Trophoblast cell (in vitro differentiated cells and primary cell): ENCODE results near the gene SRRM5.
"Not testable (repeated sequence)": the region's sequence is repeated elsewhere in the genome, so short reads cannot be mapped to it uniquely, and the experiment has no call there.

Source experiments
- DNase-seq, 2 donors: peaks; one replicate each; pipeline ENCODE4 v3.0.0-alpha.2; 2016
- H2AFZ ChIP-seq: 2 replicates; pipeline ENCODE4 v1.6.1; 2013; ENCODE audit warnings: low read length, moderate library complexity, mild to moderate bottlenecking; ENCODE audit not compliant: insufficient read depth, poor library complexity
- H2AK5ac ChIP-seq: 2 replicates; pipeline ENCODE4 v1.6.1; 2013; ENCODE audit warnings: mild to moderate bottlenecking, low read length
- H2BK120ac ChIP-seq: 2 replicates; pipeline ENCODE4 v1.6.1; 2013; ENCODE audit warnings: low read length, mild to moderate bottlenecking, moderate library complexity; ENCODE audit not compliant: insufficient read depth, poor library complexity
- H2BK12ac ChIP-seq: 2 replicates; pipeline ENCODE4 v1.6.1; 2013; ENCODE audit warnings: mild to moderate bottlenecking, low read length, moderate library complexity
- H2BK5ac ChIP-seq: 2 replicates; pipeline ENCODE4 v1.6.1; 2013; ENCODE audit warnings: low read length, low read depth, moderate library complexity, mild to moderate bottlenecking; ENCODE audit not compliant: poor library complexity
- H3K14ac ChIP-seq: 2 replicates; pipeline ENCODE4 v1.6.1; 2013; ENCODE audit warnings: mild to moderate bottlenecking, low read length
- H3K18ac ChIP-seq: 2 replicates; pipeline ENCODE4 v1.6.1; 2013; ENCODE audit warnings: mild to moderate bottlenecking, low read length
- H3K23ac ChIP-seq: 2 replicates; pipeline ENCODE4 v1.6.1; 2013; ENCODE audit warnings: low read length
- H3K27ac ChIP-seq: 2 replicates; pipeline ENCODE4 v1.5.1; 2013; ENCODE audit warnings: low read depth, mild to moderate bottlenecking, inconsistent platforms, low read length, moderate library complexity
- H3K27me3 ChIP-seq: 2 replicates; pipeline ENCODE4 v1.6.1; 2013; ENCODE audit warnings: inconsistent platforms, mild to moderate bottlenecking, low read length, moderate library complexity; ENCODE audit not compliant: insufficient read depth
- H3K36me3 ChIP-seq, 2 experiments: 1 replicate in 1 of 2; 2 replicates in 1 of 2; pipeline ENCODE4 v1.6.1; 2013; ENCODE audit warnings: low read length in 2 of 2, mild to moderate bottlenecking in 2 of 2, moderate library complexity in 1 of 2; ENCODE audit not compliant: insufficient read depth in 2 of 2, control insufficient read depth in 1 of 2
- H3K4ac ChIP-seq: 2 replicates; pipeline ENCODE4 v1.6.1; 2013; ENCODE audit warnings: low read depth, mild to moderate bottlenecking, low read length, moderate library complexity
- H3K4me1 ChIP-seq, 2 experiments: 1 replicate in 1 of 2; 2 replicates in 1 of 2; pipeline ENCODE4 v1.6.1; 2013; ENCODE audit warnings: low read length in 2 of 2, mild to moderate bottlenecking in 2 of 2, moderate library complexity in 1 of 2; ENCODE audit not compliant: insufficient read depth in 2 of 2, control insufficient read depth in 1 of 2
- H3K4me2 ChIP-seq: 2 replicates; pipeline ENCODE4 v1.6.1; 2013; ENCODE audit warnings: inconsistent platforms, mild to moderate bottlenecking, low read length, moderate library complexity
- H3K4me3 ChIP-seq: 2 replicates; pipeline ENCODE4 v1.5.1; 2013; ENCODE audit warnings: mild to moderate bottlenecking, low read depth, low read length, inconsistent platforms
- H3K79me1 ChIP-seq: one replicate; pipeline ENCODE4 v1.6.1; 2013; ENCODE audit warnings: low read length
- H3K79me2 ChIP-seq: 2 replicates; pipeline ENCODE4 v1.6.1; 2013; ENCODE audit warnings: low read length, mild to moderate bottlenecking; ENCODE audit not compliant: control insufficient read depth, insufficient read depth, poor library complexity
- H3K9ac ChIP-seq: 2 replicates; pipeline ENCODE4 v1.6.1; 2013; ENCODE audit warnings: mild to moderate bottlenecking, low read length
- H3K9me3 ChIP-seq: 2 replicates; pipeline ENCODE4 v1.6.1; 2013; ENCODE audit warnings: low read depth, mild to moderate bottlenecking, control low read depth, inconsistent platforms, low read length; ENCODE audit not compliant: insufficient read depth
- H4K12ac ChIP-seq: 2 replicates; pipeline ENCODE4 v1.6.1; 2013; ENCODE audit warnings: low read depth, mild to moderate bottlenecking, low read length, moderate library complexity
- H4K8ac ChIP-seq: 2 replicates; pipeline ENCODE4 v1.6.1; 2013; ENCODE audit warnings: low read depth, mild to moderate bottlenecking, low read length, moderate library complexity
- H4K91ac ChIP-seq: one replicate; pipeline ENCODE4 v1.6.1; 2013; ENCODE audit warnings: low read depth, mild to moderate bottlenecking, low read length, moderate library complexity
- WGBS: extraction: QIAGEN DNeasy Blood & Tissue Kit; methylation state at CpG from one replicate; pipeline ENCODE4 v1.1.7; 2013; ENCODE audit warnings: missing lambda C conversion rate; ENCODE audit not compliant: insufficient read length, insufficient coverage; ENCODE audit errors: extremely low coverage; 5-methylcytosine and 5-hydroxymethylcytosine counted together

SRRM5 gene

DNA sequence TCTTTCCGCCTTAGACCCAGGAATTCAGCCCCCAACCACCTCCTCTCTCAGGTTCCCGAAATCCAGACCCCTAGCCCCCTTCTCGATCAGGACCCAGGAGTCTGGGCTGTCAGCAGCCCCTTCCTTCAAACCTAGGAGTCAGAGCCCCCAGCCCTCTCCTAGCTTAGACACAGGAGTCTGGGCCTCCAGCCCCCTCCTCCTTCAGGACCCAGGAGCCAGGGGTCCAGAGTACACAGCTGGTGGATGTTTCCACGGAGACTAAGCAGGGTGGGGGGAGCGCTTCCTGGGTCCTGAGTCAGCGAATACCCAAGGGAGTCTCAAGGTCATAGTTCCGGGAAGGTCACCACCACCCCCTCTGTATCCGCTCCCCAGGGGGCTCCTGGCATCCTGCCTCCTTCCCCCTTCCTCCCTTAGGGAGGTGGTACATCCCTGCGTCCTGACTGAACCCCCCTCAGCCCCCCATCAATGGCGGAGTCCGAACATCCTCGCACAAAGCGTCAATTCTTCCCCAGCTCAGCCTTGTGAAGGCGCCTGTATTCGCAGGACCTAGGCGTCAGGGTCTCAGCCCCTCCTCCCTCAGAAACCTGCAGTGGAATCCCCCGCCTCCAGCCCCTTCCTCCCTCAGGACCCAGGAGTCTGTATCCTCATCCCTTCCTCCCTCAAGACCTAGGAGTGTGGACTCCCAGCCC is 23.1 kb downstream of the SRRM5 start:
- H3K4me3 ChIP-seq: no peak overlapping the region

GRCh38 chr19:43635561-43635940 is 23.7 kb downstream of the SRRM5 start:
- not testable (repeated sequence) for H3K79me1 ChIP-seq, H2BK12ac ChIP-seq, H4K91ac ChIP-seq, H3K18ac ChIP-seq, H3K14ac ChIP-seq, H2AK5ac ChIP-seq, H3K27ac ChIP-seq, H3K9ac ChIP-seq, H3K23ac ChIP-seq, DNase-seq, H3K4ac ChIP-seq, H3K4me3 ChIP-seq, H3K36me3 ChIP-seq, H3K9me3 ChIP-seq, H2BK120ac ChIP-seq, H4K12ac ChIP-seq, H3K79me2 ChIP-seq, H2AFZ ChIP-seq, H2BK5ac ChIP-seq
- H3K4me1 ChIP-seq: peaks cover 13 to 21% of the 10 kb centered on the region in 2 experiments
- H4K8ac ChIP-seq: peak overlapping the region; percentile 86
- peaks cover 18% of the 10 kb centered on the region for H3K27me3 ChIP-seq
- peak overlapping the region; percentile 55 for H3K4me2 ChIP-seq
- no CpG with 5 or more reads among the region's 2 CpGs for WGBS

More for the DNA sequence above, 23.1 kb downstream of the SRRM5 start:
- H3K79me2 ChIP-seq: no peaks in the 10 kb centered on the region
- H3K36me3 ChIP-seq: no peaks in the 10 kb centered on the region
- peak overlapping the region; percentile 55 for H3K4me2 ChIP-seq
- H2AK5ac ChIP-seq: no peak overlapping the region
- no peak overlapping the region for H2BK5ac ChIP-seq
- no CpG with 5 or more reads among the region's 17 CpGs for WGBS
- peaks cover 13 to 18% of the 10 kb centered on the region in 2 experiments for H3K4me1 ChIP-seq
- H3K27me3 ChIP-seq: peaks cover 15% of the 10 kb centered on the region
- peaks cover 6% of the 10 kb centered on the region for H3K79me1 ChIP-seq
- H3K4ac ChIP-seq: no peak overlapping the region
- H2AFZ ChIP-seq: peak overlapping the region; percentile 5
- no peak overlapping the region for H2BK120ac ChIP-seq
- no peak for DNase-seq
- H4K91ac ChIP-seq: no peak overlapping the region
- H4K12ac ChIP-seq: peak overlapping the region; percentile 57
- no peak overlapping the region for H3K23ac ChIP-seq
- H3K9me3 ChIP-seq: peaks cover 2% of the 10 kb centered on the region
- H4K8ac ChIP-seq: peak overlapping the region; percentile 86
- H3K14ac ChIP-seq: peak overlapping the region; percentile 24
- H2BK12ac ChIP-seq: no peak overlapping the region
- no peak overlapping the region for H3K27ac ChIP-seq
- H3K18ac ChIP-seq: no peak overlapping the region
- H3K9ac ChIP-seq: no peak overlapping the region

DNA sequence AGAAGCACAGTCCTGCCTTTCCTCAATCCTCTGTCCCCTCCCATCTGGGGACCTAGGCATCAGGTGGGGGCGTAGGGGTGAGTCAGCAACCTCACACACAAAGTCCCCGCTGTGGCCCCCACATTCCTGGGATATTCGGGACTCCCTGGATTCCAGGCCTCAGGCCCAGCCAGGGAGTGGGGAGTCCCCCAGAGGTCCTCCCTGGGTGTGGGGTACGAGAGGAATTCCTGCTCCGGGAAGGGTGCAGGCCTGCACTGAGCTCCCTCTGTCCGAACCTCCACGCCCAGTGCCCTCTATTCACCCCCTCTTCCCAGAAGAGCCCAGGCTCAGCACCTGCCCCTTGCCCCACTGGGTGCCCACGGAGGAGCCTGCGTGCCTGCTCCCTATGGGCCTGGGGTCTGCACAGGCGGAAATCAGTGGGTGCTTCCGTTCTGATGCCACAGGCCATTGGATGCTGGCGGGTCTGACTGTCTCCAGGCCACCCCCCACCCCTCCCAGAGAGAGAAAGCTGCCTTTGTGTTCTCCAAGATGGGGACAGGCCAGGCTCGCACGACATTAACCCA is 24.3 kb downstream of the SRRM5 start:
- peaks cover 5% of the 10 kb centered on the region for H3K9me3 ChIP-seq
- H2BK120ac ChIP-seq: no peak overlapping the region
- H3K18ac ChIP-seq: peak overlapping the region; percentile 31
- H3K4me2 ChIP-seq: no peak overlapping the region
- DNase-seq: no peak
- peaks cover 13 to 21% of the 10 kb centered on the region in 2 experiments for H3K4me1 ChIP-seq
- H3K4ac ChIP-seq: no peak overlapping the region
- H4K12ac ChIP-seq: no peak overlapping the region
- WGBS: no CpG with 5 or more reads among the region's 14 CpGs
- H4K91ac ChIP-seq: no peak overlapping the region
- H4K8ac ChIP-seq: no peak overlapping the region
- H3K79me1 ChIP-seq: peaks cover 6% of the 10 kb centered on the region
- no peak overlapping the region for H2BK12ac ChIP-seq
- H3K4me3 ChIP-seq: no peak overlapping the region
- H2BK5ac ChIP-seq: no peak overlapping the region
- no peak overlapping the region for H3K14ac ChIP-seq
- no peaks in the 10 kb centered on the region for H3K79me2 ChIP-seq
- no peak overlapping the region for H3K9ac ChIP-seq
- no peak overlapping the region for H3K27ac ChIP-seq
- H2AK5ac ChIP-seq: no peak overlapping the region
- no peak overlapping the region for H2AFZ ChIP-seq
- H3K23ac ChIP-seq: no peak overlapping the region
- H3K27me3 ChIP-seq: peaks cover 18% of the 10 kb centered on the region
- H3K36me3 ChIP-seq: no peaks in the 10 kb centered on the region

- H3K18ac ChIP-seq: no peak overlapping the region
- H3K4me1 ChIP-seq: peaks cover 13 to 21% of the 10 kb centered on the region in 2 experiments
- WGBS: no CpG with 5 or more reads among the region's 13 CpGs
- H3K23ac ChIP-seq: no peak overlapping the region
- H3K4me2 ChIP-seq: no peak overlapping the region
- no peak overlapping the region for H2AK5ac ChIP-seq
- no peak overlapping the region for H4K91ac ChIP-seq
- H3K9ac ChIP-seq: no peak overlapping the region
- H2BK5ac ChIP-seq: no peak overlapping the region
- peaks cover 6% of the 10 kb centered on the region for H3K79me1 ChIP-seq
- H3K4ac ChIP-seq: no peak overlapping the region
- H3K4me3 ChIP-seq: no peak overlapping the region
- H3K27ac ChIP-seq: no peak overlapping the region
- H3K9me3 ChIP-seq: peaks cover 5% of the 10 kb centered on the region
- H4K12ac ChIP-seq: no peak overlapping the region
- no peak overlapping the region for H2AFZ ChIP-seq
- no peak overlapping the region for H2BK120ac ChIP-seq
- no peak overlapping the region for H2BK12ac ChIP-seq
- H3K14ac ChIP-seq: no peak overlapping the region
- DNase-seq: no peak
- H3K79me2 ChIP-seq: no peaks in the 10 kb centered on the region
- peaks cover 21% of the 10 kb centered on the region for H3K27me3 ChIP-seq
- no peak overlapping the region for H4K8ac ChIP-seq
- no peaks in the 10 kb centered on the region for H3K36me3 ChIP-seq
These were observed 26.5 kb downstream of the SRRM5 start for GRCh38 chr19:43638214-43638994.
